K562 (cell line): ENCODE measurements around the gene DYNC2I2. TPM values are rescaled to one million over a fixed set of nuclear protein-coding genes. Genes with fewer than 3 reads are reported as not detected.

Experiments
- ADNP ChIP-seq: fragments of 200-800 bp; sonication (Bioruptor generic); IDR thresholded peaks from 2 replicates; pipeline ENCODE4 v1.6.1; 2016; ENCODE audit warnings: missing genetic modification characterization, missing compliant biosample characterization
- CBX2 ChIP-seq: fragments of 200-600 bp; sonication (generic); IDR thresholded peaks from one replicate; pipeline ENCODE4 v1.6.1; 2012; ENCODE audit warnings: mild to moderate bottlenecking, low read length, inconsistent platforms; ENCODE audit not compliant: insufficient read depth, poor library complexity, severe bottlenecking
- FIP1L1 ChIP-seq: fragments of 200-400 bp; formaldehyde crosslinking; IDR thresholded peaks from 2 replicates; pipeline ENCODE4 v1.6.1; 2018; ENCODE audit warnings: mild to moderate bottlenecking, low read depth, low read length; ENCODE audit not compliant: poor library complexity, severe bottlenecking
- GABPB1 ChIP-seq: sonication (generic); formaldehyde crosslinking; IDR thresholded peaks from 2 replicates; pipeline ENCODE4 v1.8.0; 2022; ENCODE audit warnings: mild to moderate bottlenecking, missing genetic modification reagents
- HNRNPK ChIP-seq: fragments of 200-400 bp; formaldehyde crosslinking; IDR thresholded peaks from one replicate; pipeline ENCODE4 v1.6.1; 2018; ENCODE audit warnings: mild to moderate bottlenecking, low read depth, low read length; ENCODE audit not compliant: poor library complexity, severe bottlenecking
- KAT7 ChIP-seq: sonication (generic); formaldehyde crosslinking; IDR thresholded peaks from 2 replicates; pipeline ENCODE4 v1.8.0; 2022; ENCODE audit warnings: missing genetic modification reagents, mild to moderate bottlenecking, borderline replicate concordance
- KDM5B ChIP-seq: fragments of 200-600 bp; sonication (generic); IDR thresholded peaks from 2 replicates; pipeline ENCODE4 v1.6.1; 2012; ENCODE audit warnings: low read depth, mild to moderate bottlenecking, moderate library complexity, low read length, control low read depth, inconsistent platforms; ENCODE audit not compliant: insufficient replicate concordance
- NCOR1 ChIP-seq: fragments of 450-650 bp; IDR thresholded peaks from 2 replicates; pipeline ENCODE4 v1.6.1; 2016; ENCODE audit warnings: mild to moderate bottlenecking, moderate library complexity
- NFE2 ChIP-seq: IDR thresholded peaks from 2 replicates; pipeline ENCODE4 v1.6.1; 2014; ENCODE audit warnings: antibody characterized with exemption, low read depth
- SETDB1 ChIP-seq: IDR thresholded peaks from one replicate; pipeline ENCODE4 v1.6.1; 2012; ENCODE audit warnings: low read length, control low read depth, inconsistent platforms
- SLC30A9 ChIP-seq: fragments of 250-450 bp; sonication (Bioruptor Pico); IDR thresholded peaks from 2 replicates; pipeline ENCODE4 v1.8.0; 2022; ENCODE audit warnings: mild to moderate bottlenecking, moderate library complexity
- TFAM ChIP-seq: fragments of 250-450 bp; sonication (Bioruptor Pico); conservative IDR thresholded peaks from 2 replicates; pipeline ENCODE4 v1.5.0; 2021; ENCODE audit warnings: mild to moderate bottlenecking, moderate library complexity
- ZBTB8A ChIP-seq: fragments of 450-650 bp; IDR thresholded peaks from 2 replicates; pipeline ENCODE4 v1.6.1; 2018; ENCODE audit warnings: mild to moderate bottlenecking, moderate library complexity; ENCODE audit not compliant: partially characterized antibody
- ZKSCAN3 ChIP-seq: fragments of 250-450 bp; sonication (Bioruptor Pico); IDR thresholded peaks from 2 replicates; pipeline ENCODE4 v1.4.0; 2020
- ZNF274 ChIP-seq: IDR thresholded peaks from 2 replicates; pipeline ENCODE4 v1.6.1; 2011; ENCODE audit warnings: low read depth, mild to moderate bottlenecking, low read length, moderate library complexity, borderline replicate concordance
- ZNF830 ChIP-seq: fragments of 250-450 bp; sonication (Bioruptor Pico); IDR thresholded peaks from 2 replicates; pipeline ENCODE4 v1.5.0; 2021; ENCODE audit warnings: mild to moderate bottlenecking
- polyA plus RNA-seq, 8 experiments: library from polyadenylated mRNA; depleted of rRNA in 4 of 8; stranded (reverse) in 5 of 8; unstranded in 3 of 8; fragments of >200 nt; fragmentation: Nextera tagmentation in 2 of 8; fragmentation: Illumina TruSeq in 1 of 8; extraction: Ambion mirVana in 2 of 8; extraction: Trizol in 1 of 8; gene quantifications; 2 replicates each; pipeline versions ENCODE4 v1.2.1 to v1.2.3, GENCODE V29; 2011 to 2014; ENCODE audit warnings: inconsistent platforms in 1 of 8, missing spikeins in 1 of 8
- total RNA-seq, 7 experiments: library from RNA; depleted of rRNA in 6 of 7; stranded (reverse); fragments of >200 nt in 6 of 7; fragmentation: Illumina TruSeq in 2 of 7; extraction: Trizol in 2 of 7; gene quantifications; 2 replicates each; pipeline versions ENCODE4 v1.2.1 to v1.2.3, GENCODE V29; 2011 to 2021; ENCODE audit warnings: low replicate concordance in 1 of 7
- TF ChIP-seq, protein P1 (sequence below), 2 experiments: IDR thresholded peaks in 1 of 2; conservative IDR thresholded peaks in 1 of 2; 2 replicates each; pipeline ENCODE4 v1.6.1; 2016; ENCODE audit warnings: low read depth in 2 of 2, mild to moderate bottlenecking in 1 of 2, missing compliant biosample characterization in 1 of 2, missing genetic modification characterization in 1 of 2, moderate library complexity in 1 of 2
- TF ChIP-seq, protein P2 (sequence below): fragments of 250-450 bp; sonication (Bioruptor Pico); IDR thresholded peaks from 2 replicates; pipeline ENCODE4 v1.8.0; 2021; ENCODE audit warnings: moderate library complexity, mild to moderate bottlenecking, inconsistent platforms
- TF ChIP-seq, protein P3 (sequence below): fragments of 200-800 bp; sonication (Bioruptor generic); IDR thresholded peaks from 2 replicates; pipeline ENCODE4 v1.6.1; 2017; ENCODE audit warnings: missing genetic modification characterization, missing compliant biosample characterization
- TF ChIP-seq, protein P4 (sequence below): fragments of 450-650 bp; formaldehyde crosslinking; IDR thresholded peaks from 2 replicates; pipeline ENCODE4 v1.4.0; 2022; ENCODE audit warnings: missing genetic modification characterization
- TF ChIP-seq, protein P5 (sequence below): fragments of 250-450 bp; sonication (Bioruptor Pico); IDR thresholded peaks from 2 replicates; pipeline ENCODE4 v1.8.0; 2022; ENCODE audit warnings: moderate library complexity, mild to moderate bottlenecking, inconsistent platforms

The DYNC2I2 gene
- total and polyA plus RNA-seq, 9 of the 15 experiments (the other 6 are each of a cell fraction or from before 2014, with no cell fraction given) = 1.5 to 249 (median 70.0) TPM

DNA sequence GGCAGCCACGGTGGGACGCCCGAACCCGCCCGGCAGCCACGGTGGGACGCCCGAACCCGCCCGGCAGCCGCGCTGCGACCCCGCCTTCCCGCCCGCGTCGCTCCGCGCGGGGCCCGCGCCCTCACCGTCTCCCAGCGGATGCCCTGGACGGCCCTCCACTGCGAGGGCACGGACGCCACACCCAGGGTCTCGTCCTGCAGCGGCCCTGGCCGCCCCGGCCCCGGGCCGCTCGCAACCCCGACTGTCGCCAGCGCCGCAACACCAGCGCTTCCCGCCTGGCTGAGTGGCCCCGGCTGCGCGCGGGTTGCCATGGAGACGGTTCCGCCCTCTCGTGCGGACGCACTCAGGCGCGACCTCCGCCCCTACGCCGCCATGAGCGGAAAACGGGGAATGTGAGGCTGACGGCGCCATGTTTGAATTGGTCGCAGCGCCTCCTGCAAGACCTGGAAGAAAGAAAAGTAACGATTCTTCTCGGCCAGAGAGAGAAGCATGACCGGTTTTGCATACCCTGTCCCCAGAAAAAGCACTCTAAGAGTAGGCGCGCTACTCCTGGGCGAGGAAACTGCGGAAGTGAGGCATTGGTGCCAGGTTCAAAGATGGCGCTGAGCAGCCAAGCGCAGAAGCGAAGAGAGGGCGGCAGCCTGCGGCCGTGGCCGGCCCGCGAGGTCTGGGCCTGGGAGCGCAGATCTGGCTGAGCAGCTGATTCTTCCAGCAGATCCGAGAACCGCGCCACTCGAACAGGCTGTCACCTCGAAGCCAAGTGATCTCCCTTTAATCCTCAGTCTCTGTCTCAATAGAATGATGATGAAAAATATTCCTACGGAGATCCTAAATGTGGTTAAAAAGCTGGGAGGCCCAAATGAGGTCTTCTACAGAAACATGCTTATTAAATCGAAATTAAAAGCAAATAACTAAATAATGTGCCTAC is at the start of gene DYNC2I2 (continued):
- TF ChIP-seq, protein P1, sequence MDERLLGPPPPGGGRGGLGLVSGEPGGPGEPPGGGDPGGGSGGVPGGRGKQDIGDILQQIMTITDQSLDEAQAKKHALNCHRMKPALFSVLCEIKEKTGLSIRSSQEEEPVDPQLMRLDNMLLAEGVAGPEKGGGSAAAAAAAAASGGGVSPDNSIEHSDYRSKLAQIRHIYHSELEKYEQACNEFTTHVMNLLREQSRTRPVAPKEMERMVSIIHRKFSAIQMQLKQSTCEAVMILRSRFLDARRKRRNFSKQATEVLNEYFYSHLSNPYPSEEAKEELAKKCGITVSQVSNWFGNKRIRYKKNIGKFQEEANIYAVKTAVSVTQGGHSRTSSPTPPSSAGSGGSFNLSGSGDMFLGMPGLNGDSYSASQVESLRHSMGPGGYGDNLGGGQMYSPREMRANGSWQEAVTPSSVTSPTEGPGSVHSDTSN (CRISPR knock-in tag; IDR thresholded peaks at IDR 0.05; ENCODE audit: low read depth) = no peak
- TF ChIP-seq, protein P1 (tag; conservative IDR thresholded peaks at IDR 0.05; ENCODE audit: low read depth) = no peak; the same call in 1 of the 2 replicates
- TF ChIP-seq, protein P2, sequence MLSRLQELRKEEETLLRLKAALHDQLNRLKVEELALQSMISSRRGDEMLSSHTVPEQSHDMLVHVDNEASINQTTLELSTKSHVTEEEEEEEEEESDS (CRISPR knock-in tag) = no peak
- TF ChIP-seq ZKSCAN3 (CRISPR knock-in tag) = no peak
- no peak for TF ChIP-seq SETDB1
- TF ChIP-seq, protein P3, sequence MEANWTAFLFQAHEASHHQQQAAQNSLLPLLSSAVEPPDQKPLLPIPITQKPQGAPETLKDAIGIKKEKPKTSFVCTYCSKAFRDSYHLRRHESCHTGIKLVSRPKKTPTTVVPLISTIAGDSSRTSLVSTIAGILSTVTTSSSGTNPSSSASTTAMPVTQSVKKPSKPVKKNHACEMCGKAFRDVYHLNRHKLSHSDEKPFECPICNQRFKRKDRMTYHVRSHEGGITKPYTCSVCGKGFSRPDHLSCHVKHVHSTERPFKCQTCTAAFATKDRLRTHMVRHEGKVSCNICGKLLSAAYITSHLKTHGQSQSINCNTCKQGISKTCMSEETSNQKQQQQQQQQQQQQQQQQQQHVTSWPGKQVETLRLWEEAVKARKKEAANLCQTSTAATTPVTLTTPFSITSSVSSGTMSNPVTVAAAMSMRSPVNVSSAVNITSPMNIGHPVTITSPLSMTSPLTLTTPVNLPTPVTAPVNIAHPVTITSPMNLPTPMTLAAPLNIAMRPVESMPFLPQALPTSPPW (CRISPR knock-in tag) = peak; percentile 70
- TF ChIP-seq, protein P4, sequence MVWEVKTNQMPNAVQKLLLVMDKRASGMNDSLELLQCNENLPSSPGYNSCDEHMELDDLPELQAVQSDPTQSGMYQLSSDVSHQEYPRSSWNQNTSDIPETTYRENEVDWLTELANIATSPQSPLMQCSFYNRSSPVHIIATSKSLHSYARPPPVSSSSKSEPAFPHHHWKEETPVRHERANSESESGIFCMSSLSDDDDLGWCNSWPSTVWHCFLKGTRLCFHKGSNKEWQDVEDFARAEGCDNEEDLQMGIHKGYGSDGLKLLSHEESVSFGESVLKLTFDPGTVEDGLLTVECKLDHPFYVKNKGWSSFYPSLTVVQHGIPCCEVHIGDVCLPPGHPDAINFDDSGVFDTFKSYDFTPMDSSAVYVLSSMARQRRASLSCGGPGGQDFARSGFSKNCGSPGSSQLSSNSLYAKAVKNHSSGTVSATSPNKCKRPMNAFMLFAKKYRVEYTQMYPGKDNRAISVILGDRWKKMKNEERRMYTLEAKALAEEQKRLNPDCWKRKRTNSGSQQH (CRISPR knock-in tag) = peak; percentile 80
- TF ChIP-seq ZBTB8A = no peak
- TF ChIP-seq CBX2 = no peak
- TF ChIP-seq TFAM = no peak
- no peak for TF ChIP-seq SLC30A9
- TF ChIP-seq ZNF830 = no peak
- TF ChIP-seq, protein P5, sequence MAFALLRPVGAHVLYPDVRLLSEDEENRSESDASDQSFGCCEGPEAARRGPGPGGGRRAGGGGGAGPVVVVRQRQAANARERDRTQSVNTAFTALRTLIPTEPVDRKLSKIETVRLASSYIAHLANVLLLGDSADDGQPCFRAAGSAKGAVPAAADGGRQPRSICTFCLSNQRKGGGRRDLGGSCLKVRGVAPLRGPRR (CRISPR knock-in tag) = peak; percentile 77; the same call in 1 of the 2 replicates
- no peak for TF ChIP-seq NFE2
- TF ChIP-seq NCOR1 = no peak
- peak; percentile 91 for TF ChIP-seq GABPB1 (CRISPR knock-in tag)
- peak; percentile 97 for TF ChIP-seq KAT7 (CRISPR knock-in tag)
- no peak for TF ChIP-seq ADNP
- no peak for TF ChIP-seq HNRNPK
- TF ChIP-seq FIP1L1 = peak; percentile 95
- TF ChIP-seq ZNF274 = no peak
- peak; percentile 97 for TF ChIP-seq KDM5B
